OCI-LY7 (cell line): ENCODE measurements around the gene CECR2.

Experiments
- EZH2phosphoT487 ChIP-seq: fragments of 200-600 bp; sonication (generic); IDR thresholded peaks from 2 replicates; pipeline ENCODE4 v1.6.1; 2018; ENCODE audit warnings: low read depth, borderline replicate concordance, mild to moderate bottlenecking, mixed run types, antibody characterized with exemption, low read length, moderate library complexity, mixed read lengths
- TF ChIP-seq, protein P1 (sequence below): fragments of 200-600 bp; sonication (generic); conservative IDR thresholded peaks from 2 replicates; pipeline ENCODE4 v1.5.1; 2014; ENCODE audit warnings: mild to moderate bottlenecking, antibody characterized with exemption, low read length, moderate library complexity, mixed read lengths

DNA sequence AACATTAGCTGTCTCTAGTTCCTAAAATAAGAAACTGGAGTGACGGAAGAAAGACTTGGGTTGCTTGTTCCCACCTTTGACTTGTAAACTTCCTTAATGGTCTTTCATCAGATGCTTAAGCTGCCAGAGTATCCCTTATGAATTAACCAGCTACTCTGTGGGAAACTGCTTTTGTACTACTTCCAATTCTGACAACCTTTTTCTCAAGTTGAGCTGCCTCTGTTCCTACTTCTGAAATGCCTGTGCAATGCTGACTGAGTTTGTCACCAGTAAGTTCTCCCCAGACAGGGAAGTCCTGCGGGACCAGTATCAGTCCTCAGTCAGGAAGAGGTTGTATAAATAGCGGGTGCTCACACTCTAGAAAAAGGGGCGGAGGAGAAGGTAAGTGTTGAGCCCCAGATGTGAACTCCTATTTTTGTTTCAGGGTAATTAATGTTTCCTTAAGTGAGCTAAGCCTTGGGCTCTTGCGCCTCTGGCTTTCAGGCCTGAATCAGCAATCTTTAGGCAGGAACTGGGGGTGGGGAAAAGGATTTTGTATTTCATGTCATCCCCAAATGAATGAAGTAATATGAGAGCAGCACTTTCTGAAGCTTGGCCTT, 67.2 kb downstream of the CECR2 start:
- TF ChIP-seq, protein P1, sequence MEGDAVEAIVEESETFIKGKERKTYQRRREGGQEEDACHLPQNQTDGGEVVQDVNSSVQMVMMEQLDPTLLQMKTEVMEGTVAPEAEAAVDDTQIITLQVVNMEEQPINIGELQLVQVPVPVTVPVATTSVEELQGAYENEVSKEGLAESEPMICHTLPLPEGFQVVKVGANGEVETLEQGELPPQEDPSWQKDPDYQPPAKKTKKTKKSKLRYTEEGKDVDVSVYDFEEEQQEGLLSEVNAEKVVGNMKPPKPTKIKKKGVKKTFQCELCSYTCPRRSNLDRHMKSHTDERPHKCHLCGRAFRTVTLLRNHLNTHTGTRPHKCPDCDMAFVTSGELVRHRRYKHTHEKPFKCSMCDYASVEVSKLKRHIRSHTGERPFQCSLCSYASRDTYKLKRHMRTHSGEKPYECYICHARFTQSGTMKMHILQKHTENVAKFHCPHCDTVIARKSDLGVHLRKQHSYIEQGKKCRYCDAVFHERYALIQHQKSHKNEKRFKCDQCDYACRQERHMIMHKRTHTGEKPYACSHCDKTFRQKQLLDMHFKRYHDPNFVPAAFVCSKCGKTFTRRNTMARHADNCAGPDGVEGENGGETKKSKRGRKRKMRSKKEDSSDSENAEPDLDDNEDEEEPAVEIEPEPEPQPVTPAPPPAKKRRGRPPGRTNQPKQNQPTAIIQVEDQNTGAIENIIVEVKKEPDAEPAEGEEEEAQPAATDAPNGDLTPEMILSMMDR = peak; percentile 36; the same call in 1 of the 2 replicates
- TF ChIP-seq EZH2phosphoT487 = no peak
